ENCODE data around the gene FRAT1. TPM values are rescaled to one million over a fixed set of nuclear protein-coding genes. Genes with fewer than 3 reads are reported as not detected.

The FRAT1 gene
- total and polyA plus RNA-seq, 2 of the 8 experiments (the other 6 are each of a cell fraction or from before 2014, with no cell fraction given), result 1.9 to 5.2 TPM

- Histone ChIP-seq H4K5ac (ENCODE audit: insufficient read length, low read depth, low read length) (no peak overlapping the region), H3K9me3 (ENCODE audit: insufficient read depth in 2 of 2, low read depth in 1 of 2, low read length in 1 of 2) (no peaks in the 10 kb centered on the region), H3K14ac (ENCODE audit: insufficient read length) (no peak overlapping the region), H3K27me3 (replicated peaks in 1 of 4; ENCODE audit: control insufficient read depth in 3 of 4, extremely low read depth in 1 of 4, insufficient read depth in 3 of 4, low read length in 3 of 4) (no peaks in the 10 kb centered on the region), H2AK5ac (ENCODE audit: low read depth, low read length) (no peak overlapping the region), H4K91ac (replicated peaks; ENCODE audit: insufficient read length, low read length) (no peak overlapping the region), H3K79me2 (ENCODE audit: control insufficient read depth in 1 of 2, insufficient read depth in 2 of 2, low read length in 2 of 2) (no peaks in the 10 kb centered on the region), H3K27ac (ENCODE audit: low read depth, low read length) (no peak overlapping the region), H3K4me2 (ENCODE audit: insufficient read depth in 1 of 2, low read depth in 2 of 2, low read length in 2 of 2) (no peak overlapping the region), H2BK12ac (ENCODE audit: low read depth, low read length) (no peak overlapping the region), H3K36me3 (ENCODE audit: control insufficient read depth in 2 of 4, insufficient read depth in 4 of 4, low read length in 3 of 4) (no peaks in the 10 kb centered on the region), H3K4me1 (replicated peaks in 1 of 4; ENCODE audit: control insufficient read depth in 3 of 4, insufficient read depth in 4 of 4, low read length in 3 of 4) (peaks cover 0 to 8% (median under 1%) of the 10 kb centered on the region in 4 experiments; a peak in 1 of 7 replicates), H4K8ac (ENCODE audit: extremely low read depth, insufficient read depth, low read length) (no peak overlapping the region), H2AFZ (ENCODE audit: low read length) (no peak overlapping the region), H3K79me1 (ENCODE audit: low read depth, low read length) (no peaks in the 10 kb centered on the region), H2BK5ac (ENCODE audit: low read depth, low read length) (no peak overlapping the region), H3K23ac (ENCODE audit: insufficient read length) (no peak overlapping the region), H3K56ac (replicated peaks; ENCODE audit: insufficient read length, low read depth, low read length) (no peak overlapping the region), H3K23me2 (ENCODE audit: low read depth, low read length) (no peaks in the 10 kb centered on the region), H2BK20ac (ENCODE audit: low read length) (no peak overlapping the region), H3K4ac (replicated peaks; ENCODE audit: insufficient read length, low read depth, low read length) (no peak overlapping the region), H2BK120ac (replicated peaks; ENCODE audit: low read depth, low read length) (no peak overlapping the region), H2BK15ac (ENCODE audit: low read length) (no peak overlapping the region), H3K4me3 (ENCODE audit: extremely low read depth in 1 of 4, insufficient read depth in 2 of 4, low read depth in 3 of 4, low read length in 4 of 4) (no peak overlapping the region), H4K20me1 (replicated peaks in 1 of 2; ENCODE audit: control insufficient read depth in 1 of 2, insufficient read depth in 2 of 2, low read length in 2 of 2) (peaks cover 0 to 3% of the 10 kb centered on the region in 2 experiments), H3K18ac (ENCODE audit: extremely low read depth, low read length) (no peak overlapping the region), H3K9ac (replicated peaks in 1 of 4; ENCODE audit: extremely low read depth in 1 of 4, low read depth in 3 of 4, low read length in 3 of 4) (no peak overlapping the region)
- CTCF ChIA-PET (ENCODE audit: partially characterized antibody), result interaction anchor here (1.7 to 2.7 kb wide), 4 partner anchors 8 to 275 kb away, joined by 3 to 12 read pairs (median 6); no protein-coding TSS in a partner anchor
- 91% methylated on average over 4 of the region's 4 CpGs; no CpG with 5 or more reads in 1 of the 2 experiments for WGBS, 2 experiments (ENCODE audit: extremely low coverage in 1 of 2, insufficient coverage in 1 of 2, insufficient read length in 1 of 2, insufficient replicate concordance in 2 of 2, low coverage in 1 of 2, low lambda C conversion rate in 2 of 2, missing lambda C conversion rate in 1 of 2)
- FAIRE-seq (no peak), DNase-seq (ENCODE audit: low read depth in 1 of 2, low spot score in 2 of 2) (no peak)
- POLR2A ChIA-PET (ENCODE audit: partially characterized antibody), result interaction anchor here (1.4 to 4.3 kb wide), 2 partner anchors 10 to 14 kb away, joined by 3 to 19 read pairs; partner anchors contain the start of gene FRAT2
- no peak for TF ChIP-seq ASH2L (IDR thresholded peaks at IDR 0.05; ENCODE audit: low read length)
- TF ChIP-seq CHD1 (IDR thresholded peaks at IDR 0.05; ENCODE audit: low read depth, low read length), result no peak
- no peak for TF ChIP-seq POU5F1 (IDR thresholded peaks at IDR 0.05; ENCODE audit: low read depth, low read length)
- TF ChIP-seq ZNF274 (IDR thresholded peaks at IDR 0.05; ENCODE audit: borderline replicate concordance, extremely low read depth, low read length), result no peak
- no peak for TF ChIP-seq JUND (IDR thresholded peaks at IDR 0.05; ENCODE audit: low read length)
Measured at GRCh38 chr10:97347317-97347716, 28.2 kb downstream of the FRAT1 start.

Data from H1 (cell line).